CD4-positive, alpha-beta T cell treated with Interleukin-4 for 4 hours (primary cell): Measurements from ENCODE around the gene KCND2.
"Not testable (repeated sequence)": the region's sequence is repeated elsewhere in the genome, so short reads cannot be mapped to it uniquely, and the experiment has no call there.

Experiments used
- DNase-seq: peaks from one replicate; pipeline ENCODE4 v3.0.0-alpha.2; 2020

KCND2 gene

DNA sequence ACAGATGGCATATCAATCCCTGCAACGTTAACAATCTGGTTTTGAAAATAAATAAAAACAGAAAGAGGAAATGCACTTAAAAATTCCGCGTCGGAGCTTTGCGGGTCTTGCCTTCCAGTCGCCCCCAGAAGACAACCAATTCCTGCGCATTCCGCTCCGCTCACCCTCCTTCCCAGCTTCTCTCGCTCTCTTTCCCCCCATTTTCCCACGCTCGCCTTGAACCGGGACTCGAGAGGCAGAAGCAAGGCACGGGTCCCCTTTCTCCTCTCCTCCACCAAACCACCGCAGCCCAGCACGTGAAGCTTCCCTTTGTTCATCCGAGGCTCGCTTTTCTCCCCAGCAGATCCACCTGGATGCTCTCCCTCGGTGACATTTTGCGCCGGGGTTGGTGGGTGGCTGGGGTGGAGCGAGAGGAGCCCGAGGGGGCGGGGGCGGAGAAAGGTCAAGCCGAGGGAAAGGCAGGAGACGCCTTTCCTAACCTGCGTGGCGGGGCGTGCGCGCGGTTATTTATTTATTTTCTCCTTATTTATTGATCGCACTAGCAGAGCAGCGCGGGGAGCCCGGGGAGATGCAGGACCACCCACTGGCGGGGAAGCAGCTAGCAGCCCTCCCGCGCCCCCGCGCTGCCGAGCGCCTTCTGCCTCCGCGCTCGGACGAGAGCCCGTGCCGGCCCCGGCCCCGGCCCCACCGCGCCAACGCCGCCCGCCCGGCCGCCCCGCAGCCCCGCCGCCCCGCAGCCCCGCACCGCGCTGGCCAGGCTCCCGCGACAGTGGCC, at the start of gene KCND2:
Gene KCND2 (plus strand): TSS at position 475 of the 775 bp plus-strand sequence.
- no peak for DNase-seq

DNA sequence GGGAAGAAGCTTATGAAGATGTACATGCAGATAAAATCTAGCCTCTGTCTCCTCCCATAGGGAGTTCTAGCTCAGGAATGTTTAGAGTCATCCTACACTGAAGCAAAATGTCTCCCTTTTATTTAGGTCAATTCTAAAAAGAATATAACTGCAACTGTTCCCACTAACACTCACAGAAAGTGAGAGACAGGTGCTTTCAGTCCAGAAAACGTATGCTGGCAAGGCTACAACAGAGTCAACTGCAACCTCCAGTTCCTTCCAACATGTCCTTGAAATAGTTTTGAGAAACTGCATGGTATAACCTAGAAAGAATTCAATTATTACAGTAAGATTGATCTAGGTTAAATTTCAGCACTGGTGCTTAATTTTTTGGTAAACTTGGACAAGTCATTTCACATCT, 46.8 kb upstream of the KCND2 start:
- DNase-seq: no peak

DNA sequence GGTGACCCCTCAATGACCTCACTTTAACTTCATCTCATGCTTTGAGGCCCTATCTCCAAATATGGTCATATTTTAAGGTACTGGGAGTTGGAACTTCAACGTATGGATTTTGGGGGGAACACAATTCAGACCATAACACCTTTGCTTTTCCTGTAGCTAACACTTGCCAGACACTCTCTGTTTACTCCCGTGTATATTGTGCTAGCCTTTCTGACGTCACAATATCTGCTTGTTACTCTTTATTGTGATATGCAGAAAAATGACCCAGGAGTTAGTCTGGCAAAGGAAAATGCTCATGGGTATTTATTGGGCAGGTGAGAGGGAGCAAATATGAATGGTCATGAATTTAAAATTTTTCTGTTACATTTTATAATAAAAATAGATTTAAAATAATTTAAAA, 45.7 kb upstream of the KCND2 start:
- DNase-seq: no peak

DNA sequence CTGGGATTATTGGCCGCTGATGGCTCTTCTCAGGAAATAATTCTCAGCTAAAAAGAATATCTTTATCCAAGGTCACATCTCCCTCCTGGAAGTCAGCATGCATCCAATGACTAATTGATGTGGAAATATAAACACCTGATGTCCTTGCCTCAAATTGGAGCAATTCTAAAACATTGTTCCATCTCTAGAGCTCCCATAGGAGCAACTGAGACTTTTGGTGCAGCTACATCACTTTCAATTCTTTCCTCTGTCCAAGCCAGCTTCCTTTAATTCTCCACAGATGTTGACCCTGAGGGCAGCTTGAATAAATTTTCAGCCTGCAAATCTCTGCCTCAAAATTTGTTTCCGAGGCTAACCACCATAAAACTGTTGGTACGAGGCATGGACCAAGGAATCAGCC, 43.9 kb upstream of the KCND2 start:
- no peak for DNase-seq

DNA sequence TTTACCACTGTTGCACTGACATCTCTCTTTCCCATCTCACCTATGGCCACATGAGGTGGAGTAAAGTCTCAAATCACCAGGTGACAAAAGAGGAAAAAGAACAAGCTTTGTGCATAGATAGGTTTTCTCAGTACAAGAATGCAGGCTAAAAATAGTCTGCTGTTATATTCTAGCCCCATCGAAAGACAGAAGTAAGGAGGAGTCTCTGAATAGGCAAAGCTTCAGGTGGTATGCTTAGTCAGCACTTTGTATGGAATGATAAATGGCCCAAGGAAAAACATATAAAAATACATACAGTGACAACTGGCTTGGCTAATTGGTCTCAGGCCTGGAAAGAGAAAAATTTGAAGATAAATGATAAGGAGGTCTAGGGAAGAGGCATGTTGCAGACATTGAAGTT, 39.6 kb upstream of the KCND2 start:
- no peak for DNase-seq

DNA sequence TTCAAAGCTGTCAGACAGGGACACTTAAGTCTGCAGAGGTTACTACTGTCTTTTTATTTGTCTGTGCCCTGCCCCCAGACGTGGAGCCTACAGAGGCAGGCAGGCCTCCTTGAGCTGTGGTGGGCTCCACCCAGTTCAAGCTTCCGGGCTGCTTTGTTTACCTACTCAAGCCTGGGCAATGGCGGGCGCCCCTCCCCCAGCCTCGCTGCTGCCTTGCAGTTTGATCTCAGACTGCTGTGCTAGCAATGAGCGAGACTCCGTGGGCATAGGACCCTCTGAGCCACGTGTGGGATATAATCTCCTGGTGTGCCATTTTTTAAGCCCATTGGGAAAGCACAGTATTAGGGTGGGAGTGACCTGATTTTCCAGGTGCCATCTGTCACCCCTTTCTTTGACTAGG, 32.6 kb upstream of the KCND2 start:
- not testable (repeated sequence) for DNase-seq

DNA sequence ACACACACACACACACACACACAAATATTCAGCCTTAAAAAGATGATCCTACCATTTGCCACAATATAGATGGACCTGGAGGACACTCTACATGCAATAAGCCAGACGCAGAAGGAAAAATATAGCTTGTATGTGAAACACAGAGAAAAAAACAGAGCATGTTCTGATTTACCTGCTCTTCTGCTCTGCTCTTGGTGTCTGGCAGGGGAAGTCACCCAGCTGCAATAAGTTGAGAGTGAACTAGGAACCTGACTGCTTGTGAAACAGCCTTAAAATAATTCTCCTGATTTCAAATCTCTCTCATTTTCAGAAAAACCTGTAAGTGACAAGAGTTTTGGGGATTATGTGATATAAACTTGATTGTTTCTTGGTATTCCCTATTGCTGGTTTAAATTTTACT, 31.0 kb upstream of the KCND2 start:
- DNase-seq: no peak

DNA sequence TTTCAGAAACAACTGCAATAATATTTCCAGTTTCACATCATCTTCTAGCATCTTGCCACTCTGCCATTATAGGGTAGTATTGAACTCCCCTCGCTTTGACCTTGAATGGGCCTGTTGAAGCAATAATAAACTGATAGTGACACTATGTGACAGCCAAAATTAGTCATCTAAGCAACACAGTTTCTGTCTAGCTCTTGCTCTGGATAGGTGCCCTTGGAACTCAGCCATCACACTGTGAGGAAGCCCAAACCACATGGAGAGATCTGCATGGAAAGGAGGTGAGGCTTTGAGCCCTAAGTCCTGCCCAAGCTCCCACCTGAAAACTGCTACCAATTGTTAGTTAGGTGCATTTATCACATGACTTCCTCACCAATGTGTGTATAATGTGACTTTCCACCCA, 18.1 kb upstream of the KCND2 start:
- DNase-seq: no peak

DNA sequence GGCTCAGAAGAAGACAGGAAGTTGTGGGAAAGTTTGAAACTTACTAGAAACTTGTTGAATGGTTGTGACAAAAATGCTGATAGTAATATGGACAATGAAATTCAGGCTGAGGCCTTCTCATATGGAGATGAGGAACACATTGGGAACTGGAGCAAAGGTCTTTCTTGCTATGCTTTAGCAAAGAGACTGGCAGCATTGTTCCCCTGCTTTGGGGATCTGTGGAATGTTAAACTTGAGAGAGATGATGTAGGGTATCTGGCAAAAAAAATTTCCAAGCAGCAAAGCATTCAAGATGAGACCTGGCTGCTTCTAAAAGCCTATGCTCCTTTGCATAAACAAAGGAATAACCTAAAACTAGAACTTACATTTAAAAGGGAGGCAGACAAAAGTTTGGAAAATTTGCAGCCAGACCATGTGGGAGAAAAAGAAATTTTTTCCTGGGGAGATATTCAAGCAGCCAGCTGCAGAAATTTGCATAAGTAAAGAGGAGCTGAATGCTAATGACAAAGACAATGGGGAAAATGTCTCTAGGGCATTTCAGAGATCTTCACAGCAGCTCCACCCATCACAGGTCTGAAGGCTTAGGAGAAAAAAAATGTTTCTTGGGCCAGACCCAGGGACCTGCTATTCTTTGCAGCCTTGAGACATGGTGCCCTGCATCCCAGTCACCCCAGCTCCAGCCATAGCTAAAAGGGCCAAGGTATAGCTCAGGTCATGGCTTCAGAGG, 16.5 kb upstream of the KCND2 start:
- no peak for DNase-seq

DNA sequence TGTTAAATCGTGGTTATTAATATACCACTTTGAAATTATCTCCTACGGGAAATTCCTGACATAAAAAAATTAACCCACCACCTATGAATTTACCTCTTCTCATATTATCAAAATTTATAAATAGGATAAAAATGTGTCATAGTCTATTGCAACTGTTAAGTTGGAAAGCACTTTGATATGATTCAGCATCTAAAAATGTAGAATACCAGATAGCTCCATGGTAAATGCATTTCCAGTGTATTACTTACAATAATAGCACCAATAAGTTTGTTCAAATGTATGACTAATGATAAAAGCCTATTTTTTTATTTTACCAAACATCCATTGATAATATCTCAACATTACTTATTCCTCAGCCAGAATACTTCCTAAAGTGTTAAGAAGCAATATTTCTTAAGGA, 13.6 kb upstream of the KCND2 start:
- no peak for DNase-seq

DNA sequence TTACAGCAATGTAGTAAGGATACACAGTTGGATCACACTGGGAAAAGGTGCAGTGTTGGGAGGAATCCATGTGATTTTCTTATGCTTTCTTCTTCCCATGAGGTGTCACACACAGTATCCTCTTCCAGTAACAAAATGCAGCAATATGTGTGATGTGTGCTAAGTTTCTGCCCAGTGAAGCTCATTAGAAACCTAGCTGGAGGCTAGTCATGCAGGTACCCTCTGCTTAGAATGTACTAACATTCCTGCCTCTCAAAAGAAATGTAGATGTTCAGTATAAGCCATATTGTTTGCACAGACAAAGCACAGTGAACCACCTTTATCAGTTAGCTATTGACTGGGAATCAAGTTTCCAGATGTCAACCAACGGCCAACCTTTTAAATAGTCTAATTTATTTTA, 12.9 kb upstream of the KCND2 start:
- DNase-seq: no peak

DNA sequence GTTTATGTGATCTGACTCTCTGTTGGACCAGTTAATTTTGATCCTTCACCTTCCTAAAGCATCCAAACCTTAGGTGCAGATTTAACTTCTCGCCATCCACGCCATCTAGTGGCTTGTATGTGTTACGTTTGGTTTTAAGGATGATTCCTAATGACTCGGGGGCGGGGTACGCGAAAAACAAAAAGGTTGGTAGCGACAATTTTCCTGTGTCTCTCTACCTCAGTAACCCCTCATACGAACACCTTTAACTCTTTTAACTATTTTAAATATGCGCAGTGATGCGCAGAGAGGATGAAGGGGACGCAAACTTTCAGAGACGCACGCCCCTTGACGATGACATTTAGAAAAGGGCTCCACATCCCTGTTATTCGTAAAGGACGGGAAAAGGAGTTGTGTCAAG, 714 bp upstream of the KCND2 start:
- no peak for DNase-seq

DNA sequence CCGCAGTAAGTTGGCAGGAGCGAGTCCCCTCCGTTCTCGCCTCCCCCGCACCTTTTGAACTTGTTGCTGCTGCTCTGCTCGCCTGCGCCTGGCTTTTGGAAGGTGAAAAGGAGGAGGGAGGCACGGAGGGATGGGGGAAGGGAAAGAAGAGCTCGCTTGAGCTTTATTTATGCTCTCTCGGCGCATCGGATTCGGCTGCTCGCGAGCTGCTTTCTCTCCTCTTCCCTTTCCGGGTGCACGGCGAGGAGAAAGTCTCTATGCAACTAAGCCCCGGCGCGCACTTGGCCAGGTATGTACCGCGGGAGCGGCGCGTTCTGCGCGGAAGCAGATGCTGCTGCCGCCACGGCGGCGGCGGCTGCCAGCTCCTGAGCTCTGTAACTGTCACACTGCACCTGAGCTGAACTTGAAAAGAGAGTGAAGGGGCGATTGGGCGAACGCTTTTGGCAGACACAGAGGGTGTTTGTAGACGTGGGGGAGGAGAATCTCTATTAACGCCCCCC, 551 bp downstream of the KCND2 start:
- DNase-seq: no peak

DNA sequence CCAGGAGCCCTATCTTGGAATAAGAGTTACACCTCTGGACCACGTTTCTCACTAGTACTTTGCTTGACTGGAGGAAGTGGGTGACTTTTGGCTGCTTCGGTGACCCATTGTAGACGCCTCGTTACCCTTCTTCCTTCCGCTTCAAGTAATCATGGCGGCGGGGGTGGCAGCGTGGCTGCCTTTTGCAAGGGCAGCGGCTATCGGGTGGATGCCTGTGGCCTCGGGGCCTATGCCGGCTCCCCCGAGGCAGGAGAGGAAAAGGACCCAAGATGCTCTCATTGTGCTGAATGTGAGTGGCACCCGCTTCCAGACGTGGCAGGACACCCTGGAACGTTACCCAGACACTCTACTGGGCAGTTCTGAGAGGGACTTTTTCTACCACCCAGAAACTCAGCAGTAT, 1.5 kb downstream of the KCND2 start:
- no peak for DNase-seq

DNA sequence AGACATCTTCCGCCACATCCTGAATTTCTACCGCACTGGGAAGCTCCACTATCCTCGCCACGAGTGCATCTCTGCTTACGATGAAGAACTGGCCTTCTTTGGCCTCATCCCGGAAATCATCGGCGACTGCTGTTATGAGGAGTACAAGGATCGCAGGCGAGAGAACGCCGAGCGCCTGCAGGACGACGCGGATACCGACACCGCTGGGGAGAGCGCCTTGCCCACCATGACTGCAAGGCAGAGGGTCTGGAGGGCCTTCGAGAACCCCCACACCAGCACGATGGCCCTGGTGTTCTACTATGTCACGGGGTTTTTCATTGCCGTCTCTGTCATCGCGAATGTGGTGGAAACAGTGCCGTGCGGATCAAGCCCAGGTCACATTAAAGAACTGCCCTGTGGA, 1.9 kb downstream of the KCND2 start:
- no peak for DNase-seq

DNA sequence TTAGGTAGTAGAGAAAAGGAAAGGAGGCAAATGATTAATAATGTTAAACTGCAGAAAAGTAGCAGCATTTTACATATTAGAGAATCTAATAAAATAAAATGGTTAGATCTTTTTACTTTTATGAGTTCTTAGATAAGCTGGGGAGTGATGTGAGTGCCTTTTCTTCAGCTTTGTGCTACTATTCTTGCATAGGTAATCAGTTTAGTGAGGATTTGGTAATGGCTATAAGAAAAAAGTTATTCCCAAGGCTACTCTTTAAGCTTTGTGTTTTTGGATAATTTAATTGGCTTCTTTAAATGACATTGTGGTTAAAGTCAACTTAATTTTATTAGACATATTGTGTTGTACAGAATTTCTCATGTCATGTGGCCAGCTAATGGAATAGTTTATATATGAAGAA, 3.7 kb downstream of the KCND2 start:
- DNase-seq: no peak

DNA sequence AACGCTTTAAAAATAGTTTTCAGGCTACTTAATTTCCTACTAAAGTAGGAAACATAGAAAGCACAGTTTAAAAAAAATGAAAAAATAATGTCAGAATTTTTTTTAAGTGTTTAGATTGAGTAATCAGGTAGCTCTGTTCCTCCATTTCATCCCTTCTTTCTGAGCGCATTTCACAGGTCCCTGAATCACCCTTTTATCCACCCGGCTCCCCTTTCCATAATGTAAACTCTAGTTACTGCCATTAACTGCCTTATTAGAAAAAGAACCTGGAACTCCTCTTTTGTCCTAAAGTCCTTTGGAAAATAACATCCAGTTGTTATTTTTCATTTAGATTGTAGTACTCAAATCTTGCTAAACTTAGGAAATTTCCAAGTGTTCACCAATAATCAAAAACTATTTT, 5.8 kb downstream of the KCND2 start:
- DNase-seq: no peak

DNA sequence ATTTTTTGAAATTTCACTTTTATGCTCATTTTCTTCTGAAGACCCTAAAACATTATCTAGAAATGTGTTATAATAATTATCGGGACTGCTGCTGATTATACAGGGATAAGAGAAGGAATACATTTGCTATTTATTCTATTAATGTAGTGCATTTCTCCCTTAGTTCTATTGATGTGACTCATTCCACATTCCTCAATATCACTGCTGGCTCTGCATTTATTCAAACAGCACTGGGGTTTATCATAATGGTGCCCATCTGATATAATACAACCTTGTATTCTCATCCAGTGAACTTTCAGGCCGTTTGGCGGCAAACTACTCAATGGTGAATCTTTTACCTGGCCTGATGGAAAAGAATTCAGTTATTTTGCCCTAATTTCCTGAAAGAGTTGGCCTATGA, 7.8 kb downstream of the KCND2 start:
- no peak for DNase-seq

DNA sequence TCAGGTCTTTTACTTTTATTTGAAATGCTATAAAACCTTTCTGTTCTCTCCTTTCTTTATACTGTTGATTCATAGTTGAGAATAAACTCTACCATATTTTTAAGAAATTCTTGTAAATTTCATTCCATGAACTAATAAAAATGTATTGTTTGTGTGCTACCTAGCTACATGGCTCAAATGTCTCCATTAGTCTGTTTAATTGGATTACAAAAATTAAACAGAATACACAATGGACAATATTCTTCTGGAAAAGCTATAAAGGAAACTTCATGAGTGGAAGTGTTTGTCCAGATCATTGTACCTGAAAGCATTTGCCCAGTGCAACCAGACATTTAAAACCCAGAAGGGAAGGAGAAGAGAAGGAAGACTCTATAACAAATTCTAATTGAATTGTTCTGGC, 20.1 kb downstream of the KCND2 start:
- DNase-seq: no peak

DNA sequence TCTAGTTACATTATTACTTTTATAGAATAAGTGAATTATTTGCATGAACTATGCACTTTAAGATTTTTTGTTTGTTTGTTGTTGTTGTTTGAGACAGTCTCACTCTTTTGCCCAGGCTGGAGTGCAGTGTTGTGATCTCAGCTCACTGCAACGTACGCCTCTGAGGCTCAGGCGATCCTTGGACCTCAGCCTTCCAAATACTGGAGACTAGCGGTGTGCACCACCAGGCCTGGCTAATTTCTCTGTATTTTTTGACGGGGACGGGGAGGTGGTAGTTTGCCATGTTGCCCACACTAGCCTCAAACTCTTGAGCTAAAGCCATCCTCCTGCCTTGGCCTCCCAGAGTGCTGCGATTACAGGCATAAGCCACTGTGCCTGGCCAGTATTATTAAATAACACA, 29.2 kb downstream of the KCND2 start:
- DNase-seq: no peak

DNA sequence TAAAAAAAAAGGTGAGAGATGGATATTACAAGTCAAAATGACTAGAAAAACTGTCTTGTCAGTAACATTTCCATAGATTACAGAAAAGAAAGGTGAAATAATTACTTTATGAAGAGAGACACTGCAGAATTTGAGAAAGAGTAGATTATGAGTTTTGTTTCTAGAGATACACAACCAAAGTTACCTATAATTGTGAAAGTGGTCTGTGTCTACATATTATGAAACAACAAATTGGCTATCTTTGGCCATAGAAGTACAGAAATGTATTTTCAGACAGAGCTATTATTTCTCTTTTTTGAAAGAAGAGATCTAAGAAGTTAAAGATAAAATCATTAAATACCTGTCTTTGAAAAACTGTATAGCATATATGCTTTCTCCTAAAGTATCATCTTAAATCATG, 30.1 kb downstream of the KCND2 start:
- no peak for DNase-seq

DNA sequence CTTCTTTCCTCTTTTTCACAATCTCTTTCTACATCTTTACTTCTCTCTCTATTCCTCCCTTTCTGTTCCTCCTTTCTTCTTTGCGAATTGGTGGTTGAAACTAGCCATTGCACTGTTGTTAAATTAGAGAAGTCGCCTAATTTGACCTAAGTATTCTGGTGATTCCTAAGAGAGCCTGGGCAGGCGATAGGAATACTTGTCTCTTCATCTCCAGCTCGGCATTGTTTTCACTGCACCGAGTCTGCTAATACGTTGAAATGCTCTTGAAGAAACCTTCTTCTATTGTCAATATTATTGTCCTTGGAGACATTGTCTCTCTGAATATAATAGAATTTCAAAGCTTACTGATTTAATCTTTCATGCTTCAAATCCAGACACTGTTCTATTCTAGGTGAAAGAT, 31.7 kb downstream of the KCND2 start:
- no peak for DNase-seq

DNA sequence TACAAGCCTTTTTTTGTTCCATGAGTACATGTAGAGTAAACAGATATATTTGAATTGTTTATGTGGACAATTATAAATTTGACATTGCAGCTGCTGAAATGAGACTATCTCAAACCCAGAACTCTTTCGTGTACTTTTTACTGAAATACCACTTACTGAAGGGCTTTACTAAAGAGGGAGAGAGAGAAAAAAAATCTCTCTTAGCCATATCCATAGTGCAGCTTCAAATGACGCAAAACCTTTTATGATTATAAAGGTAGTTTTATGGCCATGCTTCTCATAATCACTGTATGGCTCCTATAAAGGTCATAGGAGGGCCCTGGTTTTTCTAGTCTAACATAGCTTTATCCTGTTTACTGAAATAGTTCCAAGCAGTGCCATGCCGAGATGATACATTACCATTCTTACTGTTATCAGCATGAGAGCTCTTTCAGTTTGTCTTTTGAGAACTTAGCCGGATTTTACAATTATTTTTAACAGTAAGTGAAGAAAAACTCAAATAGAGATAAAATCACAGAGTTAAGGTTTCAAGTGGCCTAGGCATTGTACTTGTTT, 35.1 kb downstream of the KCND2 start:
- no peak for DNase-seq
